Lower leg skin (tissue), 3 donors: ENCODE results near the gene BEX3.

ENCODE experiments used
- CTCF ChIP-seq, 3 donors: fragments of 450-650 bp; IDR thresholded peaks; one replicate each; pipeline ENCODE4 v1.5.1; 2016; ENCODE audit warnings: antibody characterized with exemption in 3 of 3, mild to moderate bottlenecking in 3 of 3, moderate library complexity in 2 of 3
- POLR2A ChIP-seq, 2 donors: fragments of 450-650 bp; IDR thresholded peaks; one replicate each; pipeline ENCODE4 v1.6.1; 2016 to 2017; ENCODE audit warnings: antibody characterized with exemption in 2 of 2, mild to moderate bottlenecking in 1 of 2, moderate library complexity in 1 of 2

- TF ChIP-seq CTCF (IDR thresholded peaks at IDR 0.05) (no peak), POLR2A (IDR thresholded peaks at IDR 0.05) (no peak)
These were observed 38.2 kb downstream of the BEX3 start for GRCh38 chrX:103414561-103414960.
